Activated CD8-positive, alpha-beta T cell treated with anti-CD3 and anti-CD28 coated beads for 36 hours (primary cell): ENCODE measurements around the gene PPP1R9A. TPM values are rescaled to one million over a fixed set of nuclear protein-coding genes. Genes with fewer than 3 reads are reported as not detected.

ENCODE experiments used
- ATAC-seq: fragments of 200-7000 bp; cut with Tn5 transposase; one replicate; pipeline ENCODE4 v1.10.0; 2021; ENCODE audit warnings: mild to moderate bottlenecking, moderate library complexity
- CTCF ChIA-PET: fragments of 350-600 bp; sonication (Branson Sonifier 250); formaldehyde crosslinking; loops from one replicate; lab custom pipeline; 2021; ENCODE audit warnings: antibody characterized with exemption; lab: Charles Lee
- POLR2A ChIA-PET: fragments of 350-600 bp; sonication (Branson Sonifier 250); formaldehyde crosslinking; loops from one replicate; lab custom pipeline; 2021; ENCODE audit warnings: antibody characterized with exemption; lab: Charles Lee
- DNase-seq: peaks from one replicate; pipeline ENCODE4 v3.0.0-alpha.2; 2020
- H3K27ac Mint-ChIP-seq: one replicate; pipeline ENCODE4 v1.8.0; 2021; ENCODE audit warnings: mild to moderate bottlenecking, mixed read lengths
- H3K27me3 Mint-ChIP-seq: one replicate; pipeline ENCODE4 v1.8.0; 2021; ENCODE audit warnings: mixed read lengths
- H3K36me3 Mint-ChIP-seq: one replicate; pipeline ENCODE4 v1.8.0; 2021; ENCODE audit warnings: low read depth, mixed read lengths
- H3K4me1 Mint-ChIP-seq: one replicate; pipeline ENCODE4 v1.8.0; 2021; ENCODE audit warnings: low read depth, mixed read lengths
- H3K4me3 Mint-ChIP-seq: one replicate; pipeline ENCODE4 v1.8.0; 2021; ENCODE audit warnings: mild to moderate bottlenecking, moderate library complexity, mixed read lengths
- H3K9me3 Mint-ChIP-seq: one replicate; pipeline ENCODE4 v1.8.0; 2021; ENCODE audit warnings: mixed read lengths
- intact Hi-C: fragments of 100-400 bp; cut with micrococcal nuclease; formaldehyde crosslinking; loops from one replicate; pipeline ENCODE4 v1.10.0; 2022
- total RNA-seq, 2 experiments: library from RNA; stranded (reverse); gene quantifications; one replicate each; pipeline ENCODE4 v1.2.3, GENCODE V29; 2021
- TF ChIP-seq, protein P1 (sequence below): fragments of 200-600 bp; IDR thresholded peaks from one replicate; pipeline ENCODE4 v1.8.0; 2022; ENCODE audit warnings: antibody characterized with exemption, mild to moderate bottlenecking

The PPP1R9A gene
- total RNA-seq, 2 experiments from 2014 or later: 0.05 to 0.13 TPM

- Mint-ChIP-seq H3K4me1 (no peaks in the 10 kb centered on the region), H3K27me3 (peaks cover 3% of the 10 kb centered on the region), H3K4me3 (no peak overlapping the region), H3K27ac (no peak overlapping the region), H3K36me3 (no peaks in the 10 kb centered on the region), H3K9me3 (no peaks in the 10 kb centered on the region)
- POLR2A ChIA-PET: interaction anchor here (0.6 kb wide), 1 partner anchor 84 kb away, joined by 5 read pairs; no protein-coding TSS in a partner anchor
- ATAC-seq (no peak), DNase-seq (no peak)
- TF ChIP-seq, protein P1, sequence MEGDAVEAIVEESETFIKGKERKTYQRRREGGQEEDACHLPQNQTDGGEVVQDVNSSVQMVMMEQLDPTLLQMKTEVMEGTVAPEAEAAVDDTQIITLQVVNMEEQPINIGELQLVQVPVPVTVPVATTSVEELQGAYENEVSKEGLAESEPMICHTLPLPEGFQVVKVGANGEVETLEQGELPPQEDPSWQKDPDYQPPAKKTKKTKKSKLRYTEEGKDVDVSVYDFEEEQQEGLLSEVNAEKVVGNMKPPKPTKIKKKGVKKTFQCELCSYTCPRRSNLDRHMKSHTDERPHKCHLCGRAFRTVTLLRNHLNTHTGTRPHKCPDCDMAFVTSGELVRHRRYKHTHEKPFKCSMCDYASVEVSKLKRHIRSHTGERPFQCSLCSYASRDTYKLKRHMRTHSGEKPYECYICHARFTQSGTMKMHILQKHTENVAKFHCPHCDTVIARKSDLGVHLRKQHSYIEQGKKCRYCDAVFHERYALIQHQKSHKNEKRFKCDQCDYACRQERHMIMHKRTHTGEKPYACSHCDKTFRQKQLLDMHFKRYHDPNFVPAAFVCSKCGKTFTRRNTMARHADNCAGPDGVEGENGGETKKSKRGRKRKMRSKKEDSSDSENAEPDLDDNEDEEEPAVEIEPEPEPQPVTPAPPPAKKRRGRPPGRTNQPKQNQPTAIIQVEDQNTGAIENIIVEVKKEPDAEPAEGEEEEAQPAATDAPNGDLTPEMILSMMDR: no peak
- intact Hi-C loops: no loop called here
- CTCF ChIA-PET: interaction anchor here (1.4 to 1.9 kb wide), 2 partner anchors 19 kb away, joined by 4 to 6 read pairs; no protein-coding TSS in a partner anchor
Observed at GRCh38 chr7:95265634-95266033, 358.2 kb downstream of the PPP1R9A start.

DNA sequence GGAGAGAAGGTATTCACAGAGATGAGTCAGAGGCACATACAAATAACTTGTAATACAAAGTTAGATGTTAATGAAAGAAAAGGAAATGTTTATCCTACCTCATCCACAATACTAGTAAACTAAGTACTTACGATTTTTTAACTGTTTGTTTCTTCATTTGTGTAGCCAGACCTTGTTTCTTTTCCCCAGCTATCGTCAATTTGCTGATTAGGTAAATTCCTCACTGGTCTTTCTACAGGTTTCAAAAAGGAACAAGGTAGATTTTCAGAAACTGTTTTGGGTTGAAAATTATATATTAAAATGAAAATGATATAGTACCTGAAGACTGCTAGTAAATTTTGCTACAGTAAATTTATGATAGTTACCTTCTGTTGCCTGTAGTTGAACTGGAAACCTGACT is 360.4 kb downstream of the PPP1R9A start:
- H3K27me3 Mint-ChIP-seq: peaks cover 7% of the 10 kb centered on the region
- H3K4me1 Mint-ChIP-seq: no peaks in the 10 kb centered on the region
- H3K9me3 Mint-ChIP-seq: no peaks in the 10 kb centered on the region
- ATAC-seq: no peak
- no peak overlapping the region for H3K4me3 Mint-ChIP-seq
- ChIA-PET POLR2A (no interaction called here), CTCF (interaction anchor here (1.9 kb wide), 1 partner anchor 21 kb away, joined by 6 read pairs; no protein-coding TSS in a partner anchor)
- intact Hi-C loops: no loop called here
- H3K27ac Mint-ChIP-seq: no peak overlapping the region
- no peaks in the 10 kb centered on the region for H3K36me3 Mint-ChIP-seq
- no peak for DNase-seq
- TF ChIP-seq, protein P1: no peak

DNA sequence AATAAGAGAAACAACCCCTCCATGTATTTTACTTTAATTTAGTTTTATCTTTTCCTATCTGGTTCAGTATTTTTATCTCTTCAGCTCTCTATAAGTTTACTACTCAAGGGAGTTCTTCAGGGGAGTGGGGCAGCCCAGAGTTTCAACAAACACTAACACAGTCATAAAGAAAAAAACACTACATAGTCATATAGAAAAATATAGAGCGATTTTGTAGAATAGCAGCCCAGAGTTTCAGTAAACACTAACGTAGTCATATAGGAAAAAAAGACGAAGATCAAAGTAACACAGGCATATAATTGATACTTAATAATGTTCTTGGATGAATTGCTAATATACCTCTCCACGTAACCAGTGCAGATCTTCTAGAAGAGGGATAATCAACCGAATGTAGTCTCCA is 362.2 kb downstream of the PPP1R9A start:
- Mint-ChIP-seq H3K4me1 (no peaks in the 10 kb centered on the region), H3K9me3 (no peaks in the 10 kb centered on the region), H3K27me3 (peaks cover 7% of the 10 kb centered on the region), H3K4me3 (no peak overlapping the region), H3K36me3 (no peaks in the 10 kb centered on the region), H3K27ac (no peak overlapping the region)
- TF ChIP-seq, protein P1: no peak
- no peak for ATAC-seq
- ChIA-PET CTCF (no interaction called here), POLR2A (no interaction called here)
- intact Hi-C loops: no loop called here
- no peak for DNase-seq

- peaks cover 9% of the 10 kb centered on the region for H3K27me3 Mint-ChIP-seq
- DNase-seq (no peak), ATAC-seq (no peak)
- TF ChIP-seq, protein P1: no peak
- intact Hi-C loops: no loop called here
- H3K9me3 Mint-ChIP-seq: no peaks in the 10 kb centered on the region
- no peaks in the 10 kb centered on the region for H3K4me1 Mint-ChIP-seq
- CTCF ChIA-PET: no interaction called here
- no peaks in the 10 kb centered on the region for H3K36me3 Mint-ChIP-seq
- no peak overlapping the region for H3K27ac Mint-ChIP-seq
- POLR2A ChIA-PET: no interaction called here
- no peak overlapping the region for H3K4me3 Mint-ChIP-seq
Observed at GRCh38 chr7:95276114-95276513, 368.7 kb downstream of the PPP1R9A start.

GRCh38 chr7:95279417-95279816 is 372.0 kb downstream of the PPP1R9A start:
- H3K9me3 Mint-ChIP-seq: no peaks in the 10 kb centered on the region
- ChIA-PET POLR2A (no interaction called here), CTCF (interaction anchor here (0.9 kb wide), 1 partner anchor 198 kb away, joined by 3 read pairs; no protein-coding TSS in a partner anchor)
- peaks cover 9% of the 10 kb centered on the region for H3K27me3 Mint-ChIP-seq
- no peak for DNase-seq
- H3K27ac Mint-ChIP-seq: no peak overlapping the region
- H3K4me3 Mint-ChIP-seq: no peak overlapping the region
- H3K4me1 Mint-ChIP-seq: no peaks in the 10 kb centered on the region
- ATAC-seq: no peak
- TF ChIP-seq, protein P1: no peak
- intact Hi-C loops: no loop called here
- H3K36me3 Mint-ChIP-seq: no peaks in the 10 kb centered on the region
